ENCODE data around the gene CPTP. TPM values are rescaled to one million over a fixed set of nuclear protein-coding genes. Genes with fewer than 3 reads are reported as not detected.
A peak's percentile ranks its signal among the peaks of the same experiment; 100 is the strongest.

Gene CPTP
- total and polyA plus RNA-seq, 10 of the 15 experiments (the other 5 are each of a cell fraction or from before 2014, with no cell fraction given) = 0.06 to 24.3 (median 10.0) TPM

DNA sequence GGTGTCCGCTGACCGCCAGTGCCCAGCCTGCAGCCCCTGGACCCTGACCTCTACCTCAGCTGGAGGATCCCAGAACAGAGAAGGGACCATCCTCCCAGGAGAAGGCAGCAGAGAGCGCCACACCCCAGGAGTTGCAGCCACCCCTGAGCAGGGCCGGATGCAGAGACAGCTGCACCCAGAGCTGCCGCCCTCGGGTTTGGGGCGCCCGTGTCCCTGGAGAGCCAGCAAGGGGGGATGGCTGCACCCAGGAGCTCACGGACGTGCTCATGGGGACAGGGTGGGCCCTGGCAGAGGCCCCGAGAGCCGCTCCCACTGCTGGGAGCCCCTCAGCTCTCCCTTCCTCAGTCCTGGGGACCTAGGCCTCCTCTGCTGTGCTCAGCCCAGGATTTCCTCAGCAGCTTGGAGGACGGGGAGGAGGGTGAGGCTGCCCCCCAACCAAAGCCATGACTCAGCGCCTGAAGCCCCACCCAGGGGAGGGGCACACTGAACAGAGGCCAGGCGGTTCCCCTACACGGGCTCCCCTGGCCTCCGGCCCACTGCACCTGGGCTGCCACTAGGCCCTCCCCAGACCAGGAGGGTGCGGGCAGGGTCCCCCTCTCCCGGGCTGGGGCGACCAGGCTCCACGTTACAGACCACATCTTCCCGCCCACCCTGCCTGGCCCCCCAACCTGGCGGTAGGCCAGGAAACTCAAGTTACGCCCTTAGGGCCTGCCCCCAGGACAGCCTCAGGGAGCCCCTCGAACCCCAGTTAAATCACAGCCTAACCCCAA is 19.1 kb upstream of the CPTP start:
- POLR2A ChIA-PET = interaction anchor here (0.6 to 0.9 kb wide), 2 partner anchors 164 to 321 kb away, joined by 3 to 7 read pairs; no protein-coding TSS in a partner anchor
- Histone ChIP-seq H3K27ac (ENCODE audit: control insufficient read depth, insufficient read depth) (peak overlapping the region; percentile 82), H2AFZ (ENCODE audit: control insufficient read depth, low read depth, low read length) (peak overlapping the region; percentile 83), H4K20me1 (ENCODE audit: control insufficient read depth, insufficient read depth) (no peaks in the 10 kb centered on the region), H3K9ac (ENCODE audit: control insufficient read depth, insufficient read depth, low read length) (peak overlapping the region; percentile 73), H3K4me1 (ENCODE audit: control insufficient read depth, insufficient read depth, low read length) (peaks cover 27% of the 10 kb centered on the region), H3K9me3 (replicated peaks; ENCODE audit: control insufficient read depth, insufficient read depth, low read length) (no peaks in the 10 kb centered on the region), H3K4me2 (ENCODE audit: control insufficient read depth, insufficient read depth) (peak overlapping the region; percentile 99), H3K36me3 (ENCODE audit: control insufficient read depth in 2 of 2, insufficient read depth in 2 of 2, low read length in 1 of 2) (no peaks in the 10 kb centered on the region; a peak in 1 of 4 replicates), H3K4me3 (peak overlapping the region; percentile 84), H3K79me2 (ENCODE audit: control insufficient read depth, insufficient read depth, low read length) (peaks cover 26% of the 10 kb centered on the region), H3K27me3 (replicated peaks in 1 of 2; ENCODE audit: control insufficient read depth in 2 of 2, insufficient read depth in 2 of 2, low read length in 1 of 2) (no peaks in the 10 kb centered on the region)
- intact Hi-C loops (cut with micrococcal nuclease; ENCODE audit: unreplicated experiment) (loop anchor here (5.0 kb wide), 1 partner anchor 188 kb away; the partner anchor contains the start of gene C1orf159), in situ Hi-C loops (cut with MboI) (no loop called here)
- ATAC-seq (peak; percentile 69), FAIRE-seq (peak; percentile 90), DNase-seq (ENCODE audit: low read depth, low spot score) (no peak)
- CTCF ChIA-PET = interaction anchor here (0.7 to 1.5 kb wide), 8 partner anchors 20 to 253 kb away, joined by 3 to 8 read pairs (median 3); no protein-coding TSS in a partner anchor
- SMC1A ChIA-PET (ENCODE audit: uncharacterized antibody, unreplicated experiment) = interaction anchor here (1.1 to 1.2 kb wide), 2 partner anchors 14 to 66 kb away, joined by 3 to 5 read pairs; no protein-coding TSS in a partner anchor
- WGBS (ENCODE audit: insufficient coverage, insufficient replicate concordance, low lambda C conversion rate, missing lambda C conversion rate) = 5% methylated on average over 23 of the region's 25 CpGs
- RAD21 ChIA-PET (ENCODE audit: unreplicated experiment) = interaction anchor here (0.8 to 1.2 kb wide), 8 partner anchors 14 to 274 kb away, joined by 3 to 5 read pairs (median 4); partner anchors contain the start of gene AURKAIP1
- no TSS peak for BruUV-seq (replicated peaks)
- peak; percentile 30 for TF ChIP-seq RAD21 (IDR thresholded peaks at IDR 0.05; ENCODE audit: insufficient read depth, low read depth, low read length)
- TF ChIP-seq, protein P1, sequence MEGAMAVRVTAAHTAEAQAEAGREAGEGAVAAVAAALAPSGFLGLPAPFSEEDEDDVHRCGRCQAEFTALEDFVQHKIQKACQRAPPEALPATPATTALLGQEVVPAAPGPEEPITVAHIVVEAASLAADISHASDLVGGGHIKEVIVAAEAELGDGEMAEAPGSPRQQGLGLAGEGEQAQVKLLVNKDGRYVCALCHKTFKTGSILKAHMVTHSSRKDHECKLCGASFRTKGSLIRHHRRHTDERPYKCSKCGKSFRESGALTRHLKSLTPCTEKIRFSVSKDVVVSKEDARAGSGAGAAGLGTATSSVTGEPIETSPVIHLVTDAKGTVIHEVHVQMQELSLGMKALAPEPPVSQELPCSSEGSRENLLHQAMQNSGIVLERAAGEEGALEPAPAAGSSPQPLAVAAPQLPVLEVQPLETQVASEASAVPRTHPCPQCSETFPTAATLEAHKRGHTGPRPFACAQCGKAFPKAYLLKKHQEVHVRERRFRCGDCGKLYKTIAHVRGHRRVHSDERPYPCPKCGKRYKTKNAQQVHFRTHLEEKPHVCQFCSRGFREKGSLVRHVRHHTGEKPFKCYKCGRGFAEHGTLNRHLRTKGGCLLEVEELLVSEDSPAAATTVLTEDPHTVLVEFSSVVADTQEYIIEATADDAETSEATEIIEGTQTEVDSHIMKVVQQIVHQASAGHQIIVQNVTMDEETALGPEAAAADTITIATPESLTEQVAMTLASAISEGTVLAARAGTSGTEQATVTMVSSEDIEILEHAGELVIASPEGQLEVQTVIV (IDR thresholded peaks at IDR 0.05; ENCODE audit: borderline replicate concordance, partially characterized antibody) = no peak
- TF ChIP-seq, protein P2, sequence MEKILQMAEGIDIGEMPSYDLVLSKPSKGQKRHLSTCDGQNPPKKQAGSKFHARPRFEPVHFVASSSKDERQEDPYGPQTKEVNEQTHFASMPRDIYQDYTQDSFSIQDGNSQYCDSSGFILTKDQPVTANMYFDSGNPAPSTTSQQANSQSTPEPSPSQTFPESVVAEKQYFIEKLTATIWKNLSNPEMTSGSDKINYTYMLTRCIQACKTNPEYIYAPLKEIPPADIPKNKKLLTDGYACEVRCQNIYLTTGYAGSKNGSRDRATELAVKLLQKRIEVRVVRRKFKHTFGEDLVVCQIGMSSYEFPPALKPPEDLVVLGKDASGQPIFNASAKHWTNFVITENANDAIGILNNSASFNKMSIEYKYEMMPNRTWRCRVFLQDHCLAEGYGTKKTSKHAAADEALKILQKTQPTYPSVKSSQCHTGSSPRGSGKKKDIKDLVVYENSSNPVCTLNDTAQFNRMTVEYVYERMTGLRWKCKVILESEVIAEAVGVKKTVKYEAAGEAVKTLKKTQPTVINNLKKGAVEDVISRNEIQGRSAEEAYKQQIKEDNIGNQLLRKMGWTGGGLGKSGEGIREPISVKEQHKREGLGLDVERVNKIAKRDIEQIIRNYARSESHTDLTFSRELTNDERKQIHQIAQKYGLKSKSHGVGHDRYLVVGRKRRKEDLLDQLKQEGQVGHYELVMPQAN (conservative IDR thresholded peaks at IDR 0.05) = peak; percentile 40; the same call in 1 of the 2 replicates
- TF ChIP-seq NFXL1 (IDR thresholded peaks at IDR 0.05; ENCODE audit: borderline replicate concordance) = 0 out of 2 replicates have a peak, but pooled peaks have one; percentile 32
- TF ChIP-seq, protein P3, sequence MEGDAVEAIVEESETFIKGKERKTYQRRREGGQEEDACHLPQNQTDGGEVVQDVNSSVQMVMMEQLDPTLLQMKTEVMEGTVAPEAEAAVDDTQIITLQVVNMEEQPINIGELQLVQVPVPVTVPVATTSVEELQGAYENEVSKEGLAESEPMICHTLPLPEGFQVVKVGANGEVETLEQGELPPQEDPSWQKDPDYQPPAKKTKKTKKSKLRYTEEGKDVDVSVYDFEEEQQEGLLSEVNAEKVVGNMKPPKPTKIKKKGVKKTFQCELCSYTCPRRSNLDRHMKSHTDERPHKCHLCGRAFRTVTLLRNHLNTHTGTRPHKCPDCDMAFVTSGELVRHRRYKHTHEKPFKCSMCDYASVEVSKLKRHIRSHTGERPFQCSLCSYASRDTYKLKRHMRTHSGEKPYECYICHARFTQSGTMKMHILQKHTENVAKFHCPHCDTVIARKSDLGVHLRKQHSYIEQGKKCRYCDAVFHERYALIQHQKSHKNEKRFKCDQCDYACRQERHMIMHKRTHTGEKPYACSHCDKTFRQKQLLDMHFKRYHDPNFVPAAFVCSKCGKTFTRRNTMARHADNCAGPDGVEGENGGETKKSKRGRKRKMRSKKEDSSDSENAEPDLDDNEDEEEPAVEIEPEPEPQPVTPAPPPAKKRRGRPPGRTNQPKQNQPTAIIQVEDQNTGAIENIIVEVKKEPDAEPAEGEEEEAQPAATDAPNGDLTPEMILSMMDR (IDR thresholded peaks at IDR 0.05 in 2 of 3, conservative IDR thresholded peaks at IDR 0.05 in 1 of 3; ENCODE audit: control insufficient read depth in 2 of 3, extremely low read depth in 1 of 3, insufficient read depth in 1 of 3, low read depth in 3 of 3, low read length in 3 of 3) = peak; percentile 2 to 42 (median 20); a peak in 3 of 6 replicates
- peak; percentile 68 for TF ChIP-seq POLR2A (IDR thresholded peaks at IDR 0.05; ENCODE audit: low read depth, low read length)
- TF ChIP-seq PKNOX1 (IDR thresholded peaks at IDR 0.05) = no peak
- peak; percentile 72 for TF ChIP-seq MEF2B (IDR thresholded peaks at IDR 0.05; ENCODE audit: partially characterized antibody, poor library complexity, severe bottlenecking)
- no peak for TF ChIP-seq STAT1 (conservative IDR thresholded peaks at IDR 0.05)
- no peak for TF ChIP-seq NR2C2 (IDR thresholded peaks at IDR 0.05; ENCODE audit: borderline replicate concordance, control insufficient read depth, insufficient read length, low read depth)
- TF ChIP-seq PAX8 (IDR thresholded peaks at IDR 0.05) = no peak
- TF ChIP-seq DPF2 (IDR thresholded peaks at IDR 0.05) = peak; percentile 47
- TF ChIP-seq RUNX3 (IDR thresholded peaks at IDR 0.05; ENCODE audit: low read length) = 0 out of 2 replicates have a peak, but pooled peaks have one; percentile 14
- TF ChIP-seq ETV6 (conservative IDR thresholded peaks at IDR 0.05 in 1 of 2, IDR thresholded peaks at IDR 0.05 in 1 of 2; ENCODE audit: borderline replicate concordance in 1 of 2, low read depth in 1 of 2) = no peak

All from GM12878 (cell line).